Peyer's patch (tissue), 4 donors: ENCODE data around the gene PAK4.

Experiments used
- CTCF ChIP-seq, 6 experiments: fragments of 450-650 bp in 4 of 6; fragments of 200-600 bp in 2 of 6; sonication (generic) in 1 of 6; IDR thresholded peaks; one replicate each; pipeline ENCODE4 v1.5.1; 2017 to 2019; ENCODE audit warnings: antibody characterized with exemption in 6 of 6, mild to moderate bottlenecking in 3 of 6, moderate library complexity in 1 of 6
- POLR2A ChIP-seq, 2 donors: fragments of 450-650 bp; IDR thresholded peaks; one replicate each; pipeline ENCODE4 v1.5.1; 2017; ENCODE audit warnings: antibody characterized with exemption in 2 of 2, mild to moderate bottlenecking in 2 of 2, moderate library complexity in 2 of 2

- TF ChIP-seq CTCF (IDR thresholded peaks at IDR 0.05) = no peak
- no peak for TF ChIP-seq POLR2A (IDR thresholded peaks at IDR 0.05)
Observed at GRCh38 chr19:39166571-39167391, 41.2 kb downstream of the PAK4 start.
